GM18858 (cell line): Measurements from ENCODE around the gene ZNF135.

Source experiments
- ATAC-seq: cut with Tn5 transposase; IDR thresholded peaks from one replicate; pipeline ENCODE4 v1.9.1; 2021; ENCODE audit not compliant: unreplicated experiment

Gene ZNF135

DNA sequence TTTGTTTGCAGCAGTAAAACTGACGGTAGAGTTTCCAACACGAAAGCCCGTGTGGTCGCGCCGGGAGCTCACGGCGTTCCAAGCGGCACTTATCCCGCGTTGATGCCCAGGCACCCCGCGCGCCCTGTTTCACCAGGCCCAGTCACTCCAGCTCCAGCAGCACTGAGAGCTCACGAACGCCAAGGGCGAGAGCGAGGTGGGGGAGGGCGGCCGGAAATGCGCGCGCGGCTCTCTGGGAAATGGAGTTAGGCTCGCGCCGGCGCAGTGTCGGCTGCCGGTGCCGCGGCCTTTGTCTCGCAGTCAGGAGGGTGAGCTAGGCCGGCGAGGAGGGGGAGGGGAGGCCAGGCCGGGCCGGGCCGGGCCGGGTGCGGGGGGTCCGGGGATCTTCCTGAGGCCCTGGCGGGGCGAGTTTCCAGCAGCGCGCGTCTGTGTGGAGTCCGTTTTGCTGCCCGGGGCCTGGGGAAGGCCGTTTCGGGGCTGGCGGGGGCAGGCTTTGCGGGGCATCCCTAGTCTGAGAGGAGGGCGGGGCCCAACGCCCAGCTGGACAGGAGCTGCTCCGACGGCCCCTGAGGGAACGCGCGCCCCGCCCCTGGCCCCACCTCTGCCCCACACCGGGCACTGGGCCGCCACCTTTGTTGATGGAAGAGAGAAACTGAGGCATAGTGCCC, at the start of gene ZNF135:
Gene ZNF135, plus strand, starts transcription at position 280 of the 668 bp plus-strand sequence. CDS start 721 bp downstream, outside the sequence.
- ATAC-seq, result no peak

DNA sequence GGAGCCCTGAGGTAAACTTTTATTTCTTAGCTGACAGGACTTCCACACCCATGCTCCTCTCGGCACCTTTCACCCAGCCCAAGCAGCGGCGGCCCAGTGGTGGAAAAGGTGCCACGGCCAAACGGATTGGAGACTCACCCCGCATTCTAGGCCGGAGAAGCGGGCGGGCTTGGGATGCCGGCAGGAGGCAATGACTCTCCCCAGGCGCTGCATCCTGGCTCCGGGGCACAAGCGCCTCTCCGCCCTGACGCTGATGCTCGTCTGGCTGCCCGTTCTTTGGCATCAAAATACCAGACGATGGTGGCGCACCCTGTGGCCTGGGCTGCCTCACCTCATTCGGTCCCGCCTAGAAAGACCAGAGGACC, 49.8 kb upstream of the ZNF135 start:
- ATAC-seq, result no peak

DNA sequence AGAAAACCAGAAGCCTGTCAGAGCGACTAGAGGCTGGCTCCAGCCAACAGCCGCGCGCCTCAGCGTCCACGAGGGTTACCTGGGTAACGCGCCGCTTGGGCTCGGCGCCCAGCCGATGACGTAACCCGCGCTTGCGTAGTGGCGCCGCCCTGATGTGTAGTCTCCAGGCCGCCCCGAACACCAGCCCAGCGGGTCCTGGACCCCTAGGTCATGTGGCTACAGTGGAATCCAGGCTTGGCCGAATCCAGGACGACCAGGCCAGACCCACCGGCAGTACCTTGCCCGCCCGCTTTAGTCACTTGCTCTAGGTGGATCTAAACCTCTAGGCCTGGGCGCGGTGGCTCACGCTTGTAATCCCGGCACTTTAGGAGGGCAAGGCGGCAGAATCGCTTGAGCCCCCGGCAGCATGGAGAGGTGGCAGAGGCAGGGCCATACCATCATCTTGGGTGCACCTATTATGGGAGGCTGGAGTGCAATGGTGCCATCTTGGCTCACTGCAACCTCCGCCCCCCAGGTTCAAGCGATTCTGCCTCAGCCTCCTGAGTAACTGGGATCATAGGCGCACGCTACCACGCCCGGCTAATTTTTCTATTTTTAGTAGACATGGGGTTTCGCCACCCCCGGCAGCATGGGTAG, 49.3 kb upstream of the ZNF135 start:
- ATAC-seq, result peak; percentile 81

DNA sequence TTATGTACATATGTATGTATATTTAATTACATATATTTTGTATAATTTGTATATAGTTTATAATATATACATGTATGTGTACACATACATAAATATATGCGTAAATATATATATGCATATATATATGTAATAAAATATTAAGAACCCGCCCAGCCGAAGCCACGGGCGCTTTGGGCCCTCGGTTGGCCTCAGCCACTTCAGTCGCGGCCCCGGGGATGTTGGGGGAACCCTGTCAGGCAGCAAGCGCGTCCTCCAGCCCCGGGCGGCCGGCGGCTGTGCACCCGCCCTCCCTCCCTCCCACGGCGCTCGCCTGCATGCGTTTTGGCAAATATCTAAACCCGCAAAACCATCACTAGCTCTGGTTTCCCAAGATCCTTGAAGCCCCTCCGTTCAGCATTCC, 48.6 kb upstream of the ZNF135 start:
- ATAC-seq, result no peak

DNA sequence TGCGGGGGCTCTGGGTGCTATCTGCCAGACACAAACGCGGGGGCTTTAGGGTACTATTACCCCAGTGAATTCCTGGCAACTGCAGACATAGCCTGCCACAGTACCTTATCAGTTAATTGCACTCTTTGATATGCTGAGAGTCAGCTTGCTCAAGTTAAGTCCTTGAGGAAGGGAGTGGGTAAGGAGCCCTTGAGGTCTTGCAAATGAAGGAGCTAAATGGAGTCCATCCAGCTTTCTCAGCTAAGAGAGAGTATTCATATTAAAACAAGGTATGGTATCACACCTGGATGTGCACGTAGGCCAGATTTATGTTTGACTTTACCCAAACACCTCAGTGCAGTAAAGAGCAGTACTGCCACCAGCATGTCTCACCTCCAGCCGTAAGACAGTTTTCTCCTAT, 44.9 kb upstream of the ZNF135 start:
- no peak for ATAC-seq

DNA sequence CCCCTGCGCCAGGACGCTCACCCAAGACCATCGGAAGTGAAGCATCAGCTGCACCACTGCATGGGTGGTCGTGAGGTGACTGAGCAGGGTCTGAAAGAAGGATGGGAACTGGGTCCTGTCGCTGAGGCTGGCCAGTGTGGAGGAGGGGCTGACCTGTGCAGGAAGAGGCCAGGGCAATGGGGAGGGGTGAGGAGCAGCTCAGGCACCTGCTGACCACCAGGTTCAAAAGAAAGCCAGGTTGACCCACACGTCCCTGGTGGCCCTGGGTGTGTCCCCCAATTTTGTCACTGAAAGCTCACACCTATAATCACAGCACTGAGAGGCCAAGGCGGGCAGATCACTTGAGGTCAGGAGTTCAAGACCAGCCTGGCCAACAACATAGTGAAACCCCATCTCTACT, 39.0 kb upstream of the ZNF135 start:
- no peak for ATAC-seq

DNA sequence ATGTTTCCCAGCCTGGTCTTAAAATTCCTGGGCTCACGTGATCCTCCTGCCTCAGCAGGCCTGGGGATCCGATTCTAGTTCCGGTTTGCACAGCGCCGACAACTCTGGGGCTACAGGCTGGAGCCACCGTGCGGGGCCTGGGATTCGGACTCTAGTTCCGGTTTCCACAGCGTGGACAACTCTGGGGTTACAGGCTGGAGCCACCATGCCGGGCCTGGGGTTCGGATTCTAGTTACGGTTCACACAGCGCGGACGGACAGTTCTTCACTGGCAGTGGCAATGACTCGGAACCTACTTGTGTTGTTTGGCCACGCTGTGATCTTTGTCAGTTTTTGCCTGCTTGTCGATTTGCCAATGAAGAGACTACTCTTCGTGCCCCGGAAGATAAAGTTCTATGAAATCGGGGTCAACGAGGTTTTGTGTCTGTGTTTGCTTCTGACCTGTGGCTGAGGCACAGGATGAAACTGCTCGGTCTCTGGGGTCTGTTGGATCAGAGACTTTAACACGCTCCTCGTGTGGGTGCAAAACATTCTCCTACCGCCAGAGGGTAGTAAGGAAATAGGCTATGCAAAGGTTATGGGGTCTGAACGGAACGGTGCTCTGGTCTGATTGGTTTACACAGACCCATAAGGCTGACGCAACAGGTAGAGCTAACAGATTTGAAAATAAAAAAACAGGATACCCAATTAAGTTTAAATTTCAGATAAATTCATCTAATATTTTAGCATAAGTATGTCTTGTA, 37.4 kb upstream of the ZNF135 start:
- no peak for ATAC-seq

DNA sequence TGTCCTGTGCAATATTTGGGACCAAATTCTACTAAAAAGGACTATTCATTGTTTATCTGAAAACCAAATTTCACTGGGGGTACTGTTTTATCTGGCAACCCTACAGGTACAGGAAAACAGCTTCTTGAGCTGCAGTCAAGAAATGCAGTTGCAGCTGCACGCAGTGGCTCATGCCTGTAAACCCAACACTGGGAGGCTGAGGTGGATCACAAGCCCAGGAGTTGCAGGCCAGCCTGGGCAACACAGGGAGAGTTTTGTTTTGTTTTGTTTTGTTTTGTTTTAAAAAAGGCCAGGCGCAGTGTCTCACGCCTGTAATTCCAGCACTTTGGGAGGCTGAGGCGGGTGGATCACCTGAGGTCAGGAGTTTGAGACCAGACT, 36.8 kb upstream of the ZNF135 start:
- ATAC-seq, result no peak

DNA sequence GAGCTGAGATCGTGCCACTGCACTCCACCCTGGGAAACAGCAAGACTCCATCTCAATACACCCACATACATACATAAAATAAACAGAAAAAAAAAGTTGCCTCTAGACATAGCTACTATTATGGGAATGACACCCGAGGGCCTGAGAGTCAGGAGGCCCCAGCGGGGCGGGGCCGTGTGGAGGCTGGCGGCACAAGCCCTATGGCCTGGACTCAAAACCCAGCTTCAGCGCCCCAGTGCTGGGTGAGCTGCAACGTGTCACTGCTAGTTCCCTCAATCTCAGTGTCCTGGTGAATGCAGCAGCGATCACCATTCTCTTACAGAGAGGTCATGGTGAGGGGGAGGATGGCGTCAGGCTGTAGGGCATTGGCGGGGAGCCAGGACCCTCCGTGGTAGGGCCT, 34.4 kb upstream of the ZNF135 start:
- no peak for ATAC-seq

DNA sequence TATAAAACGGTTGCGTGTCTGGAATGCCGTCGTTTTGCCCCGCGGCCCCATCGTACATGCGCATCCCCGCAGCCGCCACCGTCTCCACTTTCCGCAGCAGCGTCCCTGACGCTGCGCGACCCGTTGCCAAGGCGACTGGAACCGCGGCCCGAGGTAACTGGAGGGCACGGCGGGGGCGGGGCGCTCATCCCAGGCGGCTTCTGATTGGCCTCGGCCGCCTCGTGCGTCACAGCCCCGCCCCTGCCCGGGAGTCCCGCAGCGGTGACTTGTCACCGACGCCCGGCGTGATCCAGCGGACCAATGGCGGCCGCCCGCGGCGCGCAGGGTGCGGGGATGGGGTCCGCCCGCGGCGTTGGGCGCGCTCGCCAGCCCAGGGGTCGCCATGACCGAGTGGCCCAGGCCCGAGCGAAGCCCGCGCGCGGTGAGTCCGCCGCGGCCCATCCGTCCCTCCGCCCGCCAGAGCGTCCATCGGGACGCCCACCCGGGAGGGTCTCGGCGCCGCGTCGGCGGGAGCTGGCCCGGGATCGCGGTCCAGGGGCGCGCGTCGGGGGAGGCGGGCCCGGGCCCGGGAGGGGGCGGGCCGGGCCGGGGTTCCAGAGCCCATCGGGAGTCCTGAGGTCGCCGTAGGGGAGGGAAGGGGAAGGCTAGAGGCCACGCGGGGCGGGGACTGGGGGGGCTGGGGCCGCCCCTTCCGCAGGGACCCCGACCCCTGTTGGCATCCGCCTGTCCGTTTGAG, 25.2 kb upstream of the ZNF135 start, which contains the start of gene ZSCAN1:
Gene ZSCAN1, plus strand, starts transcription at position 285 of the 736 bp plus-strand sequence. CDS start 3,812 bp downstream, outside the sequence.
- no peak for ATAC-seq

DNA sequence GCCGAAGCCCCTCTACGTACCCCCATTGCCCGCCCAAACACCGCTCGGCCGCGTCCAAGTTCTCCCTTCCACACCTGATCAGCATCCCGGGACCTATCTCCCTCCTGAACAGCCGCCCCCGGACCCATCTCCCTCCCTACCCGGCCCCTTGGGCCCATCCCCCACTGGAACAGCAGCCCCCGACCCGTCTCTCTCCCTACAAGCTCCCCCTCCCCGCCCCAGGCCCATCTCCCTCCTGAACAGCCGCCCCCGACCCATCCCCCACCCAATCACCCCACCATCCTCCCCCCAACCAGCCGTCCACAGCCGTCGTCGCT, 24.6 kb upstream of the ZNF135 start:
- ATAC-seq, result no peak

DNA sequence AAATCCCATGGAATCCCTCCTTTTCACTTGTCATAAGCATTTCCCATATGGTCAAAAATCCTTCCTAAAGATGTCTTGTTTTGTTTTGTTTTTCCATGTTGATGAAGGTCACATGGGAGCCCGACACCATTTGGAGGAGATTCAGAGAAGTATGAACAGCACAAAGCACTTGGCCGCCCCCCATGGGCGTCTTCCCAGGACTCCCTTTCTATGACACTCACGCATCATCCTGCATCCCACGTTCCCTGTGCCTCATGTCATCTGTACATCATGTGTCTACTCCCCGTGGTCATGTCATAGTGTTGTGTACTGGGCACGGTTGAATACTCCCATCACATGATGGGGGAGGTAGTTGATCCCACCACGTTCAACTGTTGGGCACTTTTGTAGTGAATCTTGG, 23.2 kb upstream of the ZNF135 start:
- no peak for ATAC-seq

DNA sequence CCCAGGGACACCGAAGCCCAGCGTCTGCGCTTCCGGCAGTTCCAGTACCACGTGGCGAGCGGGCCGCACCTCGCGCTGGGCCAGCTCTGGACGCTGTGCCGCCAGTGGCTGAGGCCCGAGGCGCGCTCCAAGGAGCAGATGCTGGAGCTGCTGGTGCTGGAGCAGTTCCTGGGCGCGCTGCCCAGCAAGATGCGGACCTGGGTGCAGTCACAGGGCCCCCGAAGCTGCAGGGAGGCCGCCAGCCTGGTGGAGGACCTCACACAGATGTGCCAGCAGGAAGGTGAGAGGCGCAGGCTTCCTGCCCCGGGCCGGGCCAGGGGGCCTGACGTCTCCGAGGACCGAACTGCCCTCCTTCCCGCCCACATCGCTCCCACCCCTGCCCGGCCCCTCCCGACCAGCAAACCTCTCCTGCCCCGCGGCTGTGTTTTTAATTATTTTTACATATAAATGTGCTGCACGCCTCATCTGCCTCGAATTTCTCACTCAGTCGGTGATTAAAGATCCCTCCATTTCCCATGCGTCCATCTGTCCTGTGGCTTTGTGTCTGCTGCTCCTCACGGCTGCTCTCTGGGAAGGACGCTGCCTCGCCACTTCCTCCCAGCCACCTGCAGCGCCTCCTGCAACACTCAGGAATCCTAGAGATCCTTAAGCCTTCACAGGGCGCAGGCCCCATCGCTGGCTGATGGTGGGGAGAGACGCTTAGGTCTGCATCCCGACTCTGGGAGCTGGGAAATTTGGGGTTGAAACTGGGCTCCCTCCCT, 21.0 kb upstream of the ZNF135 start:
- ATAC-seq, result no peak

DNA sequence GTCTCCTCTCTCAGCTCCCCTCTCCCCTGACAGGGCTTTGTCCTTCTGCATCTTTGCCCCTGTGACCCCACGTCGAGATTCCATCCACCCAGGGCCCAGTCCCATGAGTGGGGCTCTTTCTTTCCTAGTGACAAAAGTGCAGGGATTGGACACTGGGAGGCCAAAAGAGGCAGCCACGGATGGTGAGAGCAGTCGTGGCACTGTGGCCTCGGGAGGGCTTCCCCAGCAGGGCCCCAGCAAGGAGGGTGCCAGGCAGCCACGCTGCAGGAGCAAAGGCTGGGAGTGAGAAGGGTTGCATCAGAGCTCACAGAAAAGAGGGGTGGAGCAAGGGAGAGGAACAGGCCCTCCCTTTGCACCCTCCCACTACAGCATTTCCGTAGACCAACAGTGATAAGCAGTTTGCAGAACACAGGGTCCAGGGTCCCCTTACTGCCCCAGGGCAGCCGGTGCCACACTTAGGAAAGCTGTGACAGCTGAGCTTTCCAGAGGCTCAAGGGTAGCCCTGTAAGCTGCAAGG, 20.3 kb upstream of the ZNF135 start:
- ATAC-seq, result no peak

DNA sequence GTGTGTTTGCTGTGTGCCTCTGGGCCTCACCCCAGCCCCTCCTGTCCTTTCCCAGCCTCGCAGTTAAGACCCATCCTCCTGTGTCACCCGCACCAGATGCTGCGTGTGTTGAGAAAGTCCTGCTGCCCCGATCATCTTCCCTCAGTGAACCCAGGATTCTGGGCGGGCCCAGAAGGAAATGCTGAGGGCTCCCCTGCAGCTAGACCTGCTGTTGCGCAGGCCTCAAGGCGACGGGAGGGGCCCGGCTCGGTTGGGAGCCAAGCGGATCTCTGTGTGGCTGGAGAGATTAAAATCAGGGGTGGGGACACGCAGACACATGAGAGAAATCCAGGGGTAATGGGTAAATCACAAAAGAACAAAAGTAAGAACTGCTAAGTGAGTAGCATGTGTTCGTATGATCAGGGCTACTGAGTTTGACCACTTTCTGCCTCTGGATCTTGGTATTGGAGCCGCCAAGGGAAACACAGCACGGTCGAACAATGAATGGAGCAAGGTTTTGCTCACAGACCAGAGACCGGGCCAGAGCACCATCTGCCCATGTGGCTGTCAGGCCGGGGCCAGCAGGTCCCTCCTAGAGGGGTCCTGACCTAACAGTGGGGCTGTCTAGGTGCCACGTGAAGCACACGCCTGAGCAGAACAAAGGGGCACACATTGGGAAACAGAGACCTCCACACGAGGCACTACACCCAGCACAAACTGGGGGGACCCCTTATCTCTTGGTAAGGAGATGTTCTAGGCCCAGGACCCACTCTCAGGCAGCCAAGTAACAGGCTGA, 18.1 kb upstream of the ZNF135 start:
- no peak for ATAC-seq

DNA sequence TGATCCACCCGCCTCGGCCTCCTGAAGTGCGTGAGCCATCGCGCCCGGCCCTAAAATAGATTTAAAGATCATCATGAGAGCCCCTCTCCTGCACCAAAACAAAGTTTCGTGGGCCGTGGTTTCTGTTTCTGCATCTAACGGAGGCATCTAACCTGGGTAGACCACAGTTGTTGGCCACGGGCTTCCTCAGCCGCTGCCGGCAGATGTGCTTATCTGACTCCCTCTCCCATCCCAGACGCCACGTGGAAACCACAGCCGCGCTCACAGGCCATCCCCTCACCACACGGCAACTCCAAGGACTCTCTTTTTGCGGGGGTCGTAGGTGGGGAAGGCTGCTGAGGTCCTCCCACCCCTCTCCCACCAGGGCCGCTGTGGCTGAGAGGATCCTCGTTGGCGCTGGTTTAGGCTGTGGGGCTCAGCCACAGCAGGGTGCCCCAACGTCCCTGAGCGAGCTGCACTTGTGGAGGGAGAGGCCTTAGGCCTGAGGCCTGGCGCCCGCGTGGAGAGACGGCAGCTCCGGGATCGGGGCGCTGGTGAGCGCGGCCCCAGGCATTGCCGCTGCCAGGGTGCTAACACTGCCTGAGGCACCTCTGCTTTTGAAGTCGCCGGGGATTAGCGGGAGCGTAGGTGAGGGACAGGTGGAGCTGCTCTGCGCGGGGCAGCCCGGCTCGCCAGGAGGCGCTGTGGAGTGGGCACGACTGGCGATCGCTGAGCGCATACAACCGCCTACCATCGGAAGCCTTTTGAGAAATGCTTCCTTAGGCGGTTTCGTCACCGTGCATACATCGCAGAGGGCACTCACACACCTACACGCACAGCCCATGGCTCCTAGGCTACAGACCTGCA, 16.4 kb upstream of the ZNF135 start:
- ATAC-seq, result no peak

DNA sequence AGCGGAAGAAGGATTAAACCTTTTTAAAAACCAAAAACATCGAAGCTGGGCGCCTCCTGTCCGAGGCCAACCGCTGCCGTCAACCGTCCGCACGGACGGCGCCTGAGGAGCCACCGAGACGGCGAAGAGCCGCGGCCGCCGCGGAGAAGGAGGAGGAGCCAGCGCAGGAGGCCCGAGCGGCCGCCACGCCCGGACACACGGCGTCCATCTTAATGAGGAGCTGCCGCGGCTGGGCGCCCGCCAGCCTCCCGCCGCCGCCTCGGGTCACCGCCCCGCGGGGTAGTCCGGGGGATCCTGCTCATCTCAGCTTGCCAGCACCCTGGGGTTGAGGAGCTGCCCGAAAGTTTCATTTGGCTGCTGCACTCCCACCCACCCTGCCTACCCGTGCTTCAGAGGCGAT, 14.7 kb upstream of the ZNF135 start:
- ATAC-seq, result no peak

DNA sequence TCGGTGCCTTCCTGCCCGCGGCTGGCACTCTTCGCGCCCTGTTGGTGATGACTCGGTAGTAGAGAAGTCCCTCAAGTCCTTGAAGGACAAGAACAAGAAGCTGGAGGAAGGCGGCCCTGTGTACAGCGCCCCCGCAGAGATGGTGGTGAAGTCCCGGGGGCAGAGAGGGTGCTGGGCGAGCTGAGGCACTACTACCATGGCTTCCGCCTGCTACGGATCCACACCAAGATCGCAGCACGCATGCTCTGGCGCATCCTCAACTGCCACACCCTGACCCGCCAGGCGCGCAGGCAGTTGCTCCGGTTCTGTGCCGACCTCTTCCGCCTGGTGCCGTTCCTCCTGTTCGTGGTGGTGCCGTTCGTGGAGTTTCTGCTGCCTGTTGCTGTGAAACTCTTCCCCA, 14.2 kb upstream of the ZNF135 start:
- ATAC-seq, result no peak

DNA sequence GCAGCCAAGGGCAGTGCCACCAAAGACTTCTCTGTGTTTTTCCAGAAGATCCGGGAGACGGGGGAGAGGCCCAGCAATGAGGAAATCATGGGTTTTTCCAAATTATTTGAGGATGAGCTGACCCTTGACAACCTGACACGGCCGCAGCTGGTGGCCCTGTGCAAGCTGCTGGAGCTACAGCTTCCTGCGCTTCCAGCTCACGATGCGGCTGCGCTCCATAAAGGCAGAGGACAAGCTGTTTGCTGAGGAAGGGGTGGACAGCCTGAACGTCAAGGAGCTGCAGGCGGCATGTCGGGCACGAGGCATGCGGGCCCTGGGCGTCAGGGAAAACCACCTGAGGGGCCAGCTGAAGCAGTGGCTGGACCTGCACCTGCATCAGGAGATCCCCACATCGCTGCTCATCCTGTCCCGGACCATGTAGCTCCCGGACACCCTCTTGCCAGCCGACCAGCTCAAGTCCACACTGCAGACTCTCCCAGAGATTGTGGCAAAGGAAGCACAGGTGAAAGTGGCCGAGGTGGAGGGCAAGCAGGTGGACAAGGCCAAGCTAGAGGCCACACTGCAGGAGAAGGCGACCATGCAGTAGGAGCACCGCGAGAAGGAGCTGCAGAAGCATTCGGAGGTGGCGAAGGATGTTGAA, 13.6 kb upstream of the ZNF135 start:
- ATAC-seq, result no peak
